Measurements from ENCODE around the gene THSD4.

GRCh38 chr15:71476823-71477222 is 361.6 kb downstream of the THSD4 start:
- no peak for TF ChIP-seq POLR2AphosphoS5 (IDR thresholded peaks at IDR 0.05; ENCODE audit: borderline replicate concordance, low read depth, low read length)
- TF ChIP-seq EZH2 (IDR thresholded peaks at IDR 0.05): no peak
- no peak for TF ChIP-seq FOXP2 (optimal IDR thresholded peaks at IDR 0.05; ENCODE audit: control extremely low read depth, extremely low read length, insufficient read depth)

All from SK-N-MC (cell line).